H1 (cell line): ENCODE data around the gene EDN1.

ENCODE experiments used
- BCL11A ChIP-seq, 2 experiments: IDR thresholded peaks; one replicate each; pipeline ENCODE4 v1.6.1; 2011; ENCODE audit warnings: low read depth in 2 of 2, low read length in 2 of 2, mild to moderate bottlenecking in 2 of 2
- EZH2 ChIP-seq: fragments of 200-600 bp; sonication (generic); IDR thresholded peaks from 2 replicates; pipeline ENCODE4 v1.7.1; 2012; ENCODE audit warnings: low read depth, mild to moderate bottlenecking, moderate library complexity, low read length, inconsistent platforms; ENCODE audit not compliant: severe bottlenecking
- POLR2A ChIP-seq, 2 experiments: IDR thresholded peaks; 1 replicate in 1 of 2; 2 replicates in 1 of 2; pipeline ENCODE4 v1.6.1; 2011; ENCODE audit warnings: low read depth in 2 of 2, low read length in 2 of 2, mild to moderate bottlenecking in 2 of 2; ENCODE audit errors: control extremely low read depth in 1 of 2
- POLR2AphosphoS5 ChIP-seq: IDR thresholded peaks from 2 replicates; pipeline ENCODE4 v1.6.1; 2011; ENCODE audit warnings: low read depth, low read length
- SIX5 ChIP-seq: IDR thresholded peaks from 2 replicates; pipeline ENCODE4 v1.6.1; 2011; ENCODE audit warnings: mild to moderate bottlenecking, low read depth, low read length
- YY1 ChIP-seq: IDR thresholded peaks from 2 replicates; pipeline ENCODE4 v1.6.1; 2011; ENCODE audit warnings: low read depth, mild to moderate bottlenecking, low read length
- ZNF274 ChIP-seq: IDR thresholded peaks from 2 replicates; pipeline ENCODE4 v1.7.0; 2012; ENCODE audit warnings: low read length, borderline replicate concordance; ENCODE audit errors: extremely low read depth
- TF ChIP-seq, protein P1 (sequence below), 3 experiments: IDR thresholded peaks; 1 replicate in 2 of 3; 2 replicates in 1 of 3; pipeline versions ENCODE4 v1.5.1 to v1.6.1; 2011; ENCODE audit warnings: low read length in 3 of 3, mild to moderate bottlenecking in 3 of 3, inconsistent platforms in 2 of 3, low read depth in 1 of 3, moderate library complexity in 1 of 3; ENCODE audit not compliant: insufficient read depth in 1 of 3; ENCODE audit errors: control extremely low read depth in 1 of 3

DNA sequence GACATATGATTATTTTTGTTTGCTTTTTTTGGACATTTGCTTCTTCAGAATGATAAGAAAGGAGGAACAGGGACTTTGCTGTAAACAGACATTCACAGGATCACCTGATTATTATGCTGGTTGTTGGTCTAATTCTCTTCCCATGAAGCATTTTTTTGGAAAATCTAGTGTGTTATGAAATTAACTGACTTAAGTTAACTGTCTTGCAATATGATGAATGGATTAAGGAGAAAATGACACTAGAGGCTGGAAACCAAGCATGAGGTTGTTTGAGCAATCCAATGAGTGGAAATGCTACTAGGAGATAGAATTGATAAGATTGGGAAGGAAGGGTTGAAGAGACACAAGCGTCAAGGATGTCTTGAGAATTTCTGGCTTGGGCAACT lies 13.2 kb upstream of the EDN1 start:
- TF ChIP-seq ZNF274: no peak
- TF ChIP-seq, protein P1, sequence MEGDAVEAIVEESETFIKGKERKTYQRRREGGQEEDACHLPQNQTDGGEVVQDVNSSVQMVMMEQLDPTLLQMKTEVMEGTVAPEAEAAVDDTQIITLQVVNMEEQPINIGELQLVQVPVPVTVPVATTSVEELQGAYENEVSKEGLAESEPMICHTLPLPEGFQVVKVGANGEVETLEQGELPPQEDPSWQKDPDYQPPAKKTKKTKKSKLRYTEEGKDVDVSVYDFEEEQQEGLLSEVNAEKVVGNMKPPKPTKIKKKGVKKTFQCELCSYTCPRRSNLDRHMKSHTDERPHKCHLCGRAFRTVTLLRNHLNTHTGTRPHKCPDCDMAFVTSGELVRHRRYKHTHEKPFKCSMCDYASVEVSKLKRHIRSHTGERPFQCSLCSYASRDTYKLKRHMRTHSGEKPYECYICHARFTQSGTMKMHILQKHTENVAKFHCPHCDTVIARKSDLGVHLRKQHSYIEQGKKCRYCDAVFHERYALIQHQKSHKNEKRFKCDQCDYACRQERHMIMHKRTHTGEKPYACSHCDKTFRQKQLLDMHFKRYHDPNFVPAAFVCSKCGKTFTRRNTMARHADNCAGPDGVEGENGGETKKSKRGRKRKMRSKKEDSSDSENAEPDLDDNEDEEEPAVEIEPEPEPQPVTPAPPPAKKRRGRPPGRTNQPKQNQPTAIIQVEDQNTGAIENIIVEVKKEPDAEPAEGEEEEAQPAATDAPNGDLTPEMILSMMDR (IDR thresholded peaks at IDR 0.05; ENCODE audit: control extremely low read depth in 1 of 3, insufficient read depth in 1 of 3, low read depth in 1 of 3, low read length in 3 of 3): no peak
- TF ChIP-seq EZH2: no peak
- TF ChIP-seq BCL11A (IDR thresholded peaks at IDR 0.05; ENCODE audit: low read depth in 2 of 2, low read length in 2 of 2): no peak
- TF ChIP-seq SIX5: no peak
- TF ChIP-seq POLR2A (IDR thresholded peaks at IDR 0.05; ENCODE audit: control extremely low read depth in 1 of 2, low read depth in 2 of 2, low read length in 2 of 2): no peak
- no peak for TF ChIP-seq POLR2AphosphoS5
- no peak for TF ChIP-seq YY1
